HG02571 (cell line): Measurements from ENCODE around the gene PTPRC.

Experiments
- ATAC-seq: cut with Tn5 transposase; IDR thresholded peaks from one replicate; pipeline ENCODE4 v1.9.1; 2021; ENCODE audit warnings: mild to moderate bottlenecking, moderate library complexity; ENCODE audit not compliant: unreplicated experiment

The PTPRC gene

DNA sequence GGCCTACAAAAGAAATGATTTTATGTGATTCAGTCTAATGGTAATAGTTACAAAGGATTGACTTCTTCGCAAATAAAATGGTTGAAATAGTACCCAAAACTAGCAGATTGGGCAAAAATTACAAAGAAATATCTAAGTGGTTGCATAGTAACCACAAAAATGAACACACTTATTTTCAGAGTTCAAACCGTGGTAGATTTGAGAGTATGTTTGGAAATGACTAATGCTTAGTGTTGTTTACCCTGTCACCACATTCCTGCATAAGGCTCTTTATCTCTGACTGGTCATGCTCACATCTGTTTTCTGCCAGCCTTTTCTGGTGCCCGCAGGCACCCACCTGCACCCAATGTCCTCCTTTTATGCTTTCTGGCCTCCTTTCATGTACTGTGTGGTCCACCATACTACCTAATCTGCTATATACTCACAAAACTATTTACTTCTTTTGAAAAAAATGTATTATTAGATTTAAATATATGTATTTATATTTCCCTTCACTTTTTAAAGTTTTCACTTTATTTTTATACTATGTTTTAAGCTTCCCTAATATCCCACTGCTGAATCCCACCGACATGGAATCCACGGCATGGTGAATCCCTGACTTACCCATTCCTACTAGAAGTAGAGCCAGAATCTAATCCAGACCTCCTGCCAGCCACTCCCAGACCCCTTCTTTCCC, 30.3 kb downstream of the PTPRC start:
- ATAC-seq, result peak; percentile 73

DNA sequence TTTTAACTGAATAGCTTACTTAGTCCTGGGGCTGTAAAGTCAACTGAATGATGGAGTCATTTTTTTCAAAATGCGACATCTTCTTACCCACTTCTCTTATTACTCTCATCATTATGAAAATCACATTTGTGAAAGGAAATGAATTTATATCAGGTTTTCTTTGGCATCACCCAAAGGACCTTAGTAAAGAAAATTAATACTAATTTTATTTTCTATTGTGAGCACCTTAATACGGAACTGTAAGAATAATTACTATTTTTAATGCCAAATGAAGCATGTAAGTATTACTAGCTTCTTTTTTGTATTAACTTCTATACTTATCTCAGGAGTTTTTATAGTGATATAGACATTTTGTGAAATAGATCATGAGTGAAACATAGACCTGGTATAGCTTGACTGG, 30.9 kb downstream of the PTPRC start:
- no peak for ATAC-seq

DNA sequence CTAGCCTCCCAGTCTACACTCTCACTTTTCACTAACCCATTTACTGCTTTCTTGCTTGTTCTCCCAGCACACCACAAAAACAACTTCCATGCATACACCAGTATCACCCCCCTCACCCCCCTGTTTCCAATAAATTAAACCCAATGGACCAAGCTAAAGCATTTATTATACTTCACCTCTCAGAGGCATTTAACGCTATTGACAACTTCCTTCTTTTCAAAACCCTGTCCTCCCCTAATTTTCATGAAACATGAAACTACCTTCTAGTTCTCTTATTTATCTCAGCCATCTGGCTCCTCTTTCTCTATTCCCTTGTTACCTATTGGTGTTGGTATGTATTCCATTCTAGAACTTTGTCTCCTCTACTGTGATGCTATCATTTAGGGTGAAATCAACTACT, 32.3 kb downstream of the PTPRC start:
- peak; percentile 43 for ATAC-seq

DNA sequence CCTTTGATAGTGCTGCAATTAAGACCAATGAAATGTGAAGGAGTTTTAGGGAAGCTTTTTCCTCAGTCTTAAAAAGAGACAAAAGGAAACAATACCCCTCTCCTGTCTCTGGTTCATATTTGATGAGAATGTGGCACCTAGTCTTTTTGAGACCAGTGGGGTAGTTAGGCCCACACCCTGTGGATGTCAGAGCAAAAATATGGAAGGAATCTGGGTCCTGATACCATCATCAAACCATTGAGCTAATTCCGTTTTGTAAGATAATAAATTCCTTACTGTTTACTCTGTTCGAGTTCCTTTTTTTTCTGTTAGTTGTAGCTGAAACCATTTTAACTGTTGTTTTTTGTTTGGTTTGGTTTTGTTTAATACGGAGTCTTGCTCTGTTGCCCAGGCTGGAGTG, 33.3 kb downstream of the PTPRC start:
- no peak for ATAC-seq

DNA sequence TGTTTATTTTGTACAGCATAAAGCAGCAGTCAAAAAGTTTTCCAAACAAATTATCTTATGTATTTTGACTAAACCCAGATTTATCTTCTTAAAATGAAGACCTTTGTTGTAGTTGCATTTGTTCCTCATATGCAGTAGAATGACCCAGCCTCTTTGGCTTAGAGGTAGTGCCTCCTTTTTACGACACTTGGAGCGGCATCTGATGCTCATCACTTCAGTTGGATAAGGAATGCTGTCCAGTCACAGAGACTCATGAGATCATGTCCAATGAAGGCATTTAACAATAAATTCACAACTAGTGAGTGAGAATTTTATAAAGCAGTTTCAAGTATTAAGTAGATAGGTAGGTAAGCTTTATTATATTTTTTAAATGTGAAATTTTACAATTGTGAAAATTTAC, 35.2 kb downstream of the PTPRC start:
- no peak for ATAC-seq

DNA sequence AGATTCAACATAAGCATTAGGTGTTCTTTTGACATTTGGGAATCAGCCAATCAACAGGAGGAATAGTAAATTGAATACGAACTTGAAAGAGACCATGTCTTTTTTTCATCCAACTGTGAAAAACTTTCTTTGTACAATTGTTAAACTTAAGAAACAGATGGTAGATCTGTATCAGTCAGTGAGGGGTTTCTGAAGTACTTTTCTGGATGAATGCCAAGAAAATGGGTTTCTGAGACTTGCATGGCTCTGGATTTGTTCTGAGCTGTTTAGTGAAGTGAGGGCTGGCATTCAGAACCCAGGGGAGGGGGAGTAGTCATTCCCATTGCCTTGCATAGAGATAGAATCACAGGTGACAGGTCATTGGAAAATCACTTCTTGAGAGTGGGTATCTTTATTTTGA, 37.4 kb downstream of the PTPRC start:
- ATAC-seq, result no peak

DNA sequence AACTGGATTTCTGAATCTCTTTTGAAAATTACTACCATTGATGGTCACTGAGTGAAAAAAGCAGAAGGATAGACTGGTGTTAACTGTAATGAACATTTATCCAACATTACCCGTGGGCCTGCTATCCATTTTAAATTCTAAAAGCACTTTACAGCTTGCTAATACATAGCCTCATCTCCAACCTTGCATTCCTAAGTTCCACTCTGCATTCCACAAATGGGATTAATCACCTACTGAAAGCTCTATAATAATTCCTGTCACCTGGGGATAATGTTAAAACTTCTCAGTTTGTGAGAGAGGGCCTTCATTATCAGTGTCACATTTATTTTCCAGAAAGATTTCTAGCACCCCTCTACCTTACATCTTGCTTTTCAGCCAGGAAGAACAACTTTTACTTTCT, 38.2 kb downstream of the PTPRC start:
- ATAC-seq, result no peak

DNA sequence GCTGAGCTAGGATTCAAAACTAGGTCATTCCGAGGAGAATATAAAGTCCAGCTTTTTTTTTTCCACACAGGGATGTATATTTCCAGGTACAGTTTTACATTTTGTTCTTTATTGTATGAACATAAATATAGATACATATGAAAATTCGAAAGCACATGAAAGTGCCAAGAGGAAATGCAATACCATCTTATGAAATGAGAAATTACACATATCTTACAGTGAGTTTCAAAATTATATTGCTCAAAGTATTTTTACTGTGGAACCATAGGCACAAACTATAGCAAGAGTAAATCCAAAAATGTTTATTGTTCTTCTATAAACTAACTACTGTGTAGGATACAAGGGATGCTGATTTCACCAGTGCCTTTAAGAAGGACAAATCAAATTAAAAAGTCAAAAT, 39.0 kb downstream of the PTPRC start:
- ATAC-seq, result no peak

DNA sequence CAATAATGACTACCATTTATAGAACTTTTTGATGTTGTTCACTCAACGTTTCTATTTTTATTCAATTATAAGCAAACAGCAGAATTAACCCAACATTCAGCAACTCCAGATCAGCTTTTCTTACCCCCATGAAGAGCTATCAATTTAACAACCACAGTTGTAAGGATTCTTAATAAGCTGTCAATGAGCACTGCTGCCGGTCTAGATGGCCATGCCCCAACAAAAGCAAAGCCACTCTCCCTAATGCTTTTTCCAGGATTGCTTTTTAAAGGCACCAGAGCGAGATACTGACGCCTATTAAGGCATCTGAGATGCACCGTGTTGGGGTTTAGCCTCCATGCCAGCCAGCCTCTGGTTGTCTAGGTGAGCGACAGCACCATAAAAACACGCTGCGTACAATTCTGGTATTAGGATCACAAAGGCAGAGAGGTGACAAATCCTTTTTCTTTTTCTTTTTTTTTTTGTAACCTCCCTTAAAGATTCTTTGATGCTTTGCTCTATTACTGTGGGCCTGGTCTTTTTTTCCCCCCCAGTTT, 39.5 kb downstream of the PTPRC start:
- ATAC-seq, result no peak

DNA sequence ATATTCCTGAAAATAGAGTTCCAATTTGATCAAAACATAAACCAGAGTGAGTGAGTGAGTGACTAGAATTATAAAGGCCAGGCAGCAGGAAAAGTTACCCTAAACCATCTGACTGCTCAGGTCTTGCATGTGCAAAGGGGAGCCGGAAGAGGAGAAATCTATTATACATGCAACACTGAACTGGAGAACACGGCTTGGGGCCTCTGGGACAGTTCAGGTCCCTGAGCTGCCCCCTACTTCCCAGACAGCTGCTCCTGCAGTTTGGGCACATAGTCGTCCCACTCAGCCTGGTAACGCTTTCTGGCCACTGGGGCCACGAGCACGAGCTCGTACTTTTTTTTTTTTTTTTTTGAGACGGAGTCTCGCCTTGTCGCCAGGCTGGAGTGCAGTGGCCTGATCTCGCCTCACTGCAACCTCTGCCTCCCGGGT, 40.1 kb downstream of the PTPRC start:
- peak; percentile 28 for ATAC-seq

DNA sequence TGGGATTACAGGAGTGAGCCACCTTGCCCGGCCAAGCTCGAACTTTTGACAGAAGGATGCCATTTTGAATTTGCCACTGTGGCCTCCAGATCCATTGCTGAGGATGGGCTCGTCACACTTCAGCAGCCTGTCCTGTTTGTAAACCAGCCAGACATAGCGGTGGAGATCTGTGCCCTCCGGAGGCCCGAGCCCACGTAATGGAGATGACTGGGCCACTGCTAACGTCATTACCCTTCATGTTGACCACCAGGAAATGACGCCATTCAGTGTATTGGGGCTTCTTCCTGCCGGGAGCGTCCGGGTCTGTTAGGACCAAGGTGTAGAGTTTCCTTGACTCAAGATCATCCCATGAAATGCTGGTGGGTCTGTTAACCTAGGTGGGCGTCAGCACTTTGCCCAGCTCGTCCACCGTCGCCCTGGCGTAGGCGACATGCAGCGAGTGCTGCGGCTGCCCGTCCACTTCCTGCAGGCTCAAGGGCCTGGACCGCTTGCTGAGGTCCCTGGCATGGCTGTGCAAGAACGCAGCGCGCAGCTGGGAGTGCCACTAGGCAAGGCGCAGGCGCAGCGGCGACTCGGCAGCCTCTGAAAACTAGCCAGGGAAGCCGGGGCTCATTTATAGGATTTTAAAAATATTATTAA, 40.8 kb downstream of the PTPRC start:
- ATAC-seq, result no peak

DNA sequence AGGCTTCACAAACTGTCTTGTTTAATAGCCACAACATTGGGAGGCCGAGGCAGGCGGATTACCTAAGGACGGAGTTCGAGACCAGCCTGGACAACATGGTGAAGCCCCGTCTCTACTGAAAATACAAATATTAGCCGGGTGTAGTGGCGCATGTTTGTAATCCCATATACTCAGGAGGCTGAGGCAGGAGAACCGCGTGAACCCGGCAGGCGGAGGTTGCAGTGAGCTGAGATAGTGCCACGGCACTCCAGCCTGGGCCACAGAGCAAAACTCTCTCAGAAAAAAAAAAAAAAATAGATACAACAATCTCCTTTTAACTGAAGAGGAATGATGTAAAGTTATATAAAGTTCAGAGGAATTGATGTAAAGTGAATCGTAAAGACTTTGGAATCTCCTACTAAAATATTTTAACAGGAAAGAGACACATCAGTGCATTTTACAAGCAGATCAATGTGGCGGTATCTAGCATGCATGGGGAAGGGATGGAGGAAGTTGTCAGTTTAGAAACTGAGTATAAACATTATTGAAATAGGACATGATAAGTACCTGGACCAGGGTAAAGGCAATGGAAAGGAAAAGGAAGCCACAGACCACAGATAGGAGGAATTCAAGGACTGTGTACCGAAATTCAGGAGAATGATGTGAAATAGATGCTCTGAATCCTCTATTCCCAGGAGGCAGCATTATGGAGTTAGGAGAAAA, 41.5 kb downstream of the PTPRC start:
- ATAC-seq, result no peak

DNA sequence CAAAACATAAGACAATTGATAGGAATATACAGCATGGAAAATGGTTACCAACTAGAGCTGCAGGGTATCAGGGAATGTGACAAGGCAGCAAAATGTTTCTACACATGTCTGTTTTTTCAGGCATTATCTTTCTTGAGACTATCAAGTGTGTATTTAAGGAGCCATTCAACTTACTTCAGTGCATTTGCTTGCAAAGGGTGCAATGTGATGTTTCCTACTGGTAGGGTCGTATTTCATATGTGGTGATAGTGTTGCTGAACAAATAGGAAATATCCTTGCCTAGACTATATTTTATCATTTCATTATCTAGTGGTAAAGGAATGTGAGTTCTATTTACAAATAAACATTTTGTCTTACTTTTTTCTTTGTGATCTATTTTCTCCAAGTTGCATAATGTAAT, 42.4 kb downstream of the PTPRC start:
- ATAC-seq, result no peak

DNA sequence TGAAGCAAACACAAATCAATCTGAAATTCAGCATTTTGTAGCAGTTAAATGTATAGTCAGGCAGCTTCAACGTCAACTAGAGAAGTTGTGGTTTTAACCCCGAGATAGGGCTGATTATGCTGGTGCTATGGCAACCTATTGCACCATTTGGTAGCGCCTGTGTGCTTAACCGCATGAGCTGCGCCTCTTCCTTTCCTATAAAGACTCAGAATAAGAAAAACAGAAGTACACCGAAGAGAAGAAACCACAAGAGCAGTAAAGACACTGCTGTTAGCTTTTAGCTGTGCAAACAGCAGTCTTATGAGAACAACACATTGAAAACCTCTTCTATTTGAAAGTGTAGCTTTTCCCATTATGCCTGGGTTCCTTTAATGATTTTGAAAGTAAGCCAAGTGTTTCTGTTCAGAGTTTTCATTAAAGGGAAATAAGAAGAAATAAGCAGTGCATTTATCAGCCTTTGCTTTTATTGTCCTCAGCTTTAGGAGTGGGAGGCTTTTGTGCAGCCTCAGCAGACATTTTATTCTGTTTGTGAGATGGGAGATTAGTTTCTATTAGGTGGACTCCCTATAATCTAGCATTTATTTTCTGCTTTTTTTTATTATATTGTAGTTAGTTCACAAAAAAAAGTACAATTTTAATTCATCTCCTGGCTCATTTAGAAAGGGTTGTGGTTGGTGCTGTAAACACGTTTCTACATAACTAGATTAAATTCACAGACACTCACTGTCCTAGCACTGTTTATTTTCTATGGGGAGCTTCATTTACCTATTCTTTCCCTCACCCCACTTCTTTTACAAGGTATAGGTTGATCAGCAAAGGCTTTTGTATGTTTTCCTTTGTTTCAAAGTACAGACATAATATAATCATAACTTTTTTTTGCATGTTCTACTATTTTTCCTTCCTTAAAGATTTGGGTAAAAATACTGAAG, 43.3 kb downstream of the PTPRC start:
- peak; percentile 96 for ATAC-seq

DNA sequence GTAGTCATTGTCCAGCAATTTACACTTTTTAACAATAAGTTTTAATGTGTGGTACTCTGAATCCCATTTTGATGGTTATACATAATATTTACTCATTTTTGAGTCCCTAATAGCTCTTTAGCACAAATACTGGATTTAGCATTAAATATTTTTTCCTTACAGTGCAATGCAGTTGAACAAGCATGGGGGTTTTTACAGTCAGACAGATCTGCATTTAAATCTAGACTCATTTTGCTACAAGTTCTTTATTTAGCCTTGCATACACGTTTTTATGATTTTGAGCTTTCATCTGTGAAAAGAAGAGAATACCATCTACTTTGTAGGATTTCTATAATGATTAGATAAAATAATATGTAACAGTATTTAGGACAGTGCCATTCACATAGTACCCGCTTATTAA, 44.0 kb downstream of the PTPRC start:
- no peak for ATAC-seq

DNA sequence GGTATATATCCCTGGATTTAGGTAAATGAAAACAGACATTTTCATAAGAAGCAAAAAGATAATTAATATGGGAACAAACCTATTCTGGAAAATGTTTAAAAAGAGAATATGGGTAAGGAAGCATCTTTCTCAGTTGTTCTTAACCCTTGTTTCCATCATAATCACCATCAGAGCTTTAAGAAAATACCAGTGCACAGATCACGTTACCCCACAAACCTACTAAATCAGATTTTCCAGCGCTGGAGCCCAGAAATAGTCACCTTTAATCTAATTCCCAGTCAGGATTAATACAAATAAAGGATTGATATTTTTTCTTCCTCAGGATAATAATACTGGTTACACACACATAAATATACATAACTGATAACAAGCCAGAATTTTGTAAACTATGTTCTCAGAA, 44.6 kb downstream of the PTPRC start:
- no peak for ATAC-seq

DNA sequence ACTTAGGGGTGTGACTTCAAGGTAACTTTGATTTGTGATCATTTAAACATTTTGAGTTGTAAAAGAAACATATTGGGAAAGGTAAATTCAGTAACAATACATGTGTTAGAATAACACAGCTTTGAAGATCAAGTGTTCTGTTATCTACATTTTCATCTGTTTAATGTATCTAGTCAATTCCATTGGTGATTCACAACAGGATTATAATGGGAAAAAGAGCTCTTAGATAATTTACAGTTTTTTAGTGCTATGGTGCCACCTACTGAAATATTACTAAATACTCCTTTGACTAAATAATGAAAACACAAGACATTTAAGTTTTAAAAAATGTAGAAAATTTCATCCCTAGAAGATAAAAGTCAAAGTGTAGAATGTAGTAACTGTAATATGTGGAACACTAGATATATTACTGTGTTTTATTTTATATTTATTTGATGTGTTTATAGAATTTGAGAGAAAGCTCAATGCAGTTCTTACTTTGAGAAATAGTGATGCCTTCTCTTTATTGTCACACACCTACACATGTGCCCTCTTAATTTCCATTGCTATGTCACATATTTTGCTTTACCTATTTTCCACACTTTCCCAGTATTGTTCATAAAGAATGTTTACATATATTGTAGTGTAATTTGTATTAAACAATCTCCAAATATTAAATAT, 47.4 kb downstream of the PTPRC start:
- no peak for ATAC-seq

DNA sequence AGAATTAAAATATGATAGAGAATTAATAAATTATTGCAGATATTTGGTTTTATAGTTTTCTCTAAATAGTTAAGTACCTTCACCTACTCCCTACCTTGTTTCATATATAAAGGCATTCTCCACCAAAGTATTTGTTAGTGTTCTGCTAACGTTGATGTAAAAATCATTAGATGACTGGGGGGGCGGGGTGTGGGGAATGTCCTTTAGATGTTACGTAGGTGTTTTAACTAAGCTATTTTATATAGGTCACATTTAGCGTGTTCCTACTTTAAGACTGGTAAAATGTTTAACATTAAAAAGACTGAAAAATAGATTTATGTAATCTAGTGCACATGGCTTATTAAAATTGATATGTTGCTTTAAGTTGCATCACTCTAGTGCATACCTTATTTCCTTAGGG, 48.6 kb downstream of the PTPRC start:
- ATAC-seq, result no peak

DNA sequence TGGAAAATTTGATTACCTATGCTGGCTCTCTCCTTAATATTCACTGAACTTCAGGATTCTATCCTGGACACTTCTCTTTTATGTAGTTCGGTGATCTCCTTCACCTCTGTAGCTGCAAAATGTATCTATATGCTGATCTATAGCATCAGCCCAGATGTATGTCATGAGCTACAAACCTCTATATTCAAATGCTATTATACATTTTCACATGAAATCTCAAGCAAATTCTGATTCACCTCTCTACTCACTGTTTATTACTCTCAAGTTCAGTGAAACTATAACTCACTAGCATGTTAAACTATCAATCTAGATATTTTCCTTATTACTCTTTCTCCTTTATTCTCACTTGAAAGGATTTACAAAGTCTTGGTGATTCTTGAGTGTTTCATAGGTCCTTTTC, 52.2 kb downstream of the PTPRC start:
- no peak for ATAC-seq

DNA sequence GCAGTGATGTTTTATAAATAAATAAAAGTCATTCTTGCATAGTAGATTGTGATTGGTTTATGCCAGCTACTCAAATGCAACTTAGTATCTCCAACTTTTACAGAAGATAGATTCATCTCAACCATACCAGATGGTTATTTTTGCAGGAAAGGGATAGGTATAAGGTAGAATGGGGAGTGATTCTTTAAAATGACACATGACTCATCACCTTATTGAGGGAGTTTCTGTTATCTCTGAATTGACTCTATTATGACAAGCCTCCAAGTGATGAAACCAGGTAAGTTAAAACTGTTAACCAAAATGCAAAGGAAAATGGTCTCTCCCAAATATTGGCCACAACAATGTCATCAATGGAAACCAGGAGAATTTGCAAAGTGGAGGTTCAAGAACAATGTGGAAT, 54.5 kb downstream of the PTPRC start:
- ATAC-seq, result no peak
